HCT116 (cell line): ENCODE results near the gene IL17RB. TPM values are rescaled to one million over a fixed set of nuclear protein-coding genes. Genes with fewer than 3 reads are reported as not detected.

Source experiments
- ATAC-seq: fragments of 200-7000 bp; cut with Tn5 transposase; 2 replicates; pipeline ENCODE4 v1.9.1; 2020; ENCODE audit warnings: mild to moderate bottlenecking, moderate library complexity
- BruUV-seq: library from RNA; stranded (reverse); fragments of 400-500 nt; replicated peaks from 2 replicates; lab custom pipeline; 2021; lab: Mats Ljungman, UMichigan
- CTCF ChIA-PET: fragments of 300-600 bp; sonication (Branson Sonifier 250); formaldehyde crosslinking; loops from one replicate; lab custom pipeline; 2021; ENCODE audit warnings: antibody characterized with exemption; lab: Charles Lee
- POLR2A ChIA-PET: fragments of 300-600, 350-600 bp; sonication (Branson Sonifier 250); formaldehyde crosslinking; loops from one replicate; lab custom pipeline; 2021; ENCODE audit warnings: antibody characterized with exemption; lab: Charles Lee
- RAD21 ChIA-PET, 2 experiments: fragments of 300-600 bp; sonication (Branson Sonifier 250); formaldehyde crosslinking; loops; one replicate each; lab custom pipeline; 2023; ENCODE audit warnings: low total read pairs in 2 of 2; ENCODE audit not compliant: uncharacterized antibody in 2 of 2, unreplicated experiment in 2 of 2, low non-redundant PET in 1 of 2; lab: Charles Lee
- DNase-seq: peaks from one replicate; pipeline ENCODE4 v3.0.0-alpha.2; 2010; ENCODE audit warnings: low read depth, low spot score
- H2AFZ ChIP-seq: fragments of 200-600 bp; shearing (Covaris generic), sonication (generic); 2 replicates; pipeline ENCODE4 v1.6.1; 2017; ENCODE audit warnings: low read depth, mixed run types, mixed read lengths, antibody characterized with exemption, low read length; ENCODE audit not compliant: poor library complexity, severe bottlenecking
- H3K27ac ChIP-seq: 2 replicates; pipeline ENCODE4 v1.5.1; 2012; ENCODE audit warnings: low read depth, low read length
- H3K27me3 ChIP-seq: fragments of 200-600 bp; sonication (generic); 2 replicates; pipeline ENCODE4 v1.6.1; 2016; ENCODE audit warnings: mixed run types, low read length, mixed read lengths; ENCODE audit not compliant: insufficient read depth
- H3K36me3 ChIP-seq, 2 experiments: fragments of 200-500 bp in 1 of 2; fragments of 200-600 bp in 1 of 2; sonication (Bioruptor generic) in 1 of 2; sonication (generic) in 1 of 2; 2 replicates each; pipeline versions ENCODE4 v1.5.1 to v1.6.1; 2014 to 2016; ENCODE audit warnings: low read length in 2 of 2, inconsistent platforms in 1 of 2, mixed read lengths in 1 of 2, mixed run types in 1 of 2; ENCODE audit not compliant: insufficient read depth in 2 of 2, control insufficient read depth in 1 of 2
- H3K4me1 ChIP-seq, 2 experiments: fragments of 200-600 bp in 1 of 2; sonication (generic) in 1 of 2; 2 replicates each; pipeline versions ENCODE4 v1.5.1 to v1.6.1; 2012 to 2017; ENCODE audit warnings: low read length in 2 of 2, inconsistent platforms in 1 of 2, mild to moderate bottlenecking in 1 of 2, mixed read lengths in 1 of 2, mixed run types in 1 of 2, moderate library complexity in 1 of 2; ENCODE audit not compliant: insufficient read depth in 2 of 2, control insufficient read depth in 1 of 2
- H3K4me2 ChIP-seq: fragments of 200-600 bp; sonication (generic); 2 replicates; pipeline ENCODE4 v1.6.1; 2017; ENCODE audit warnings: mixed run types, low read length, mixed read lengths
- H3K4me3 ChIP-seq, 2 experiments: fragments of 200-600 bp in 1 of 2; sonication (generic) in 1 of 2; replicated peaks in 1 of 2; 2 replicates each; pipeline ENCODE4 v1.5.1; 2011 to 2016; ENCODE audit warnings: low read length in 2 of 2, control low read depth in 1 of 2, low read depth in 1 of 2, mild to moderate bottlenecking in 1 of 2, mixed read lengths in 1 of 2, mixed run types in 1 of 2
- H3K79me2 ChIP-seq: fragments of 200-600 bp; sonication (generic); 2 replicates; pipeline ENCODE4 v1.6.1; 2017; ENCODE audit warnings: mild to moderate bottlenecking, mixed run types, low read length, moderate library complexity, mixed read lengths; ENCODE audit not compliant: insufficient read depth
- H3K9ac ChIP-seq: fragments of 200-600 bp; sonication (generic); 2 replicates; pipeline ENCODE4 v1.6.1; 2016; ENCODE audit warnings: low read length, mixed read lengths
- H3K9me2 ChIP-seq: fragments of 200-600 bp; sonication (generic), shearing (Covaris generic); 2 replicates; pipeline ENCODE4 v1.6.1; 2017; ENCODE audit warnings: mixed run types, mild to moderate bottlenecking, moderate library complexity; ENCODE audit not compliant: insufficient read depth
- H3K9me3 ChIP-seq, 2 experiments: fragments of 200-500 bp in 1 of 2; fragments of 200-600 bp in 1 of 2; sonication (Bioruptor generic) in 1 of 2; sonication (generic) in 1 of 2; 2 replicates each; pipeline ENCODE4 v1.6.1; 2014 to 2017; ENCODE audit warnings: low read length in 2 of 2, mixed read lengths in 2 of 2, inconsistent platforms in 1 of 2, low read depth in 1 of 2, mild to moderate bottlenecking in 1 of 2, mixed run types in 1 of 2, moderate library complexity in 1 of 2; ENCODE audit not compliant: control insufficient read depth in 1 of 2, insufficient read depth in 1 of 2
- H4K20me1 ChIP-seq: fragments of 200-600 bp; sonication (generic), shearing (Covaris generic); 2 replicates; pipeline ENCODE4 v1.6.1; 2017; ENCODE audit warnings: mixed run types, mild to moderate bottlenecking, moderate library complexity; ENCODE audit not compliant: insufficient read depth
- CEBPB ChIP-seq: IDR thresholded peaks from 2 replicates; pipeline ENCODE4 v1.6.1; 2012; ENCODE audit warnings: low read depth
- EGR1 ChIP-seq: IDR thresholded peaks from 2 replicates; pipeline ENCODE4 v1.6.1; 2012; ENCODE audit warnings: low read depth
- FOSL1 ChIP-seq: IDR thresholded peaks from 2 replicates; pipeline ENCODE4 v1.6.1; 2012; ENCODE audit warnings: low read depth
- JUND ChIP-seq: IDR thresholded peaks from 2 replicates; pipeline ENCODE4 v1.6.1; 2012
- POLR2A ChIP-seq: IDR thresholded peaks from 2 replicates; pipeline ENCODE4 v1.7.0; 2011; ENCODE audit warnings: borderline replicate concordance; ENCODE audit not compliant: insufficient read depth, insufficient read length; ENCODE audit errors: extremely low read depth
- POLR2AphosphoS5 ChIP-seq: IDR thresholded peaks from 2 replicates; pipeline ENCODE4 v1.6.1; 2011; ENCODE audit warnings: mild to moderate bottlenecking, low read depth, low read length, moderate library complexity
- RAD21 ChIP-seq: IDR thresholded peaks from 2 replicates; pipeline ENCODE4 v1.6.1; 2012; ENCODE audit warnings: low read depth, mild to moderate bottlenecking
- SP1 ChIP-seq: IDR thresholded peaks from 2 replicates; pipeline ENCODE4 v1.6.1; 2012; ENCODE audit warnings: low read depth
- TCF7L2 ChIP-seq: IDR thresholded peaks from 2 replicates; pipeline ENCODE4 v1.7.0; 2011; ENCODE audit warnings: borderline replicate concordance, inconsistent platforms; ENCODE audit not compliant: insufficient read depth, insufficient read length; ENCODE audit errors: extremely low read depth
- ZFX ChIP-seq: fragments of 450-650 bp; IDR thresholded peaks from 2 replicates; pipeline ENCODE4 v1.6.1; 2017
- intact Hi-C: fragments of 100-400 bp; cut with micrococcal nuclease; formaldehyde crosslinking; loops from 2 replicates; pipeline ENCODE4 v1.10.0; 2022
- total RNA-seq: library from RNA; stranded (reverse); gene quantifications from one replicate; pipeline ENCODE4 v1.2.1, GENCODE V29; 2021; ENCODE audit not compliant: unreplicated experiment
- TF ChIP-seq, protein P1 (sequence below): IDR thresholded peaks from 2 replicates; pipeline ENCODE4 v1.6.1; 2012
- TF ChIP-seq, protein P2 (sequence below): IDR thresholded peaks from 2 replicates; pipeline ENCODE4 v1.6.1; 2012; ENCODE audit warnings: low read depth
- TF ChIP-seq, protein P3 (sequence below): IDR thresholded peaks from 2 replicates; pipeline ENCODE4 v1.6.1; 2012

The IL17RB gene
- total RNA-seq, 1 experiment from 2014 or later, result 8.3 TPM

DNA sequence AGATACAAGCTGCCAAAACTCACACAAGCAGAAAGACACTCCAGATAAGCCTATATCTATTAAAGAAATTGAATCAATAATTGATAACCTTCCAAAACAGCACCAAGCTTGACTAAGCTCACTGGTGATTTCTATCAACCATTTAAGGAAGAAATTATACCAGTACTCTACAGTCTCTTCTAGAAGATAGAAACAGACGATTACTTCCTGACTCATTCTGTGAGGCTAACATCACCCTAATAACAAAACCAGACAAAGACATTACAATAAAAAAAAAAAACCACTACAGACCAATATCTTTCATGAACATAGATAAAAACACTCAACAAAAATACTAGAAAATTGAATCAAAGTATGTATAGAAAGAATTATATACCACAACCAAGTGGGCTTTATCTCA is 20.3 kb upstream of the IL17RB start:
- no peaks in the 10 kb centered on the region for H3K79me2 ChIP-seq
- no peak for ATAC-seq
- H3K9me3 ChIP-seq, result no peaks in the 10 kb centered on the region
- TF ChIP-seq, protein P1, sequence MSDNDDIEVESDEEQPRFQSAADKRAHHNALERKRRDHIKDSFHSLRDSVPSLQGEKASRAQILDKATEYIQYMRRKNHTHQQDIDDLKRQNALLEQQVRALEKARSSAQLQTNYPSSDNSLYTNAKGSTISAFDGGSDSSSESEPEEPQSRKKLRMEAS, result no peak
- TF ChIP-seq, all 23 proteins: peak for 0
- Histone ChIP-seq H2AFZ (no peak overlapping the region), H3K4me3 (no peak overlapping the region), H3K4me2 (no peak overlapping the region), H4K20me1 (no peaks in the 10 kb centered on the region), H3K36me3 (no peaks in the 10 kb centered on the region), H3K4me1 (no peaks in the 10 kb centered on the region), H3K9me2 (no peaks in the 10 kb centered on the region), H3K27me3 (no peaks in the 10 kb centered on the region), H3K9ac (no peak overlapping the region), H3K27ac (no peak overlapping the region)
- ChIA-PET POLR2A (no interaction called here), RAD21 (no interaction called here), CTCF (no interaction called here)
- DNase-seq, result no peak
- intact Hi-C loops, result no loop called here
- BruUV-seq, result no TSS peak

DNA sequence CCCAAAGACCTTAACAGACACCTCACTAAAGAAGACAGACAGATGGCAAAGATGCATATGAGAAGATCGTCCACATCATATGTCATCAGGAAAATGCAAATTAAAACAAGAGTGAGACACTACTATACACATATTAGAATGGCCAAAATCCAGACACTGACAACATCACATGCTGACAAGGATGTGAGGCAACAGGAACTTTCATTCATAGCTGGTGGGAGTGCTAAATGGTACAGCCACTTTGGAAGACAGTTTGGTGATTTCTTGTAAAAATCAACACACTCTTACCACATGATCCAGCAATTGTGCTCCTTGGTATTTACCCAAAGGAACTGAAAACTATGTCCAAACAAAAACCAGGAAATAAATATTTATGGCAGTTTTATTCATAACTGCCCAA is 17.8 kb upstream of the IL17RB start:
- intact Hi-C loops, result no loop called here

More for the DNA sequence above, 17.8 kb upstream of the IL17RB start:
- no peak overlapping the region for H3K4me3 ChIP-seq
- no peaks in the 10 kb centered on the region for H3K9me2 ChIP-seq
- H4K20me1 ChIP-seq, result no peaks in the 10 kb centered on the region
- RAD21 ChIA-PET, result no interaction called here
- no peak overlapping the region for H3K9ac ChIP-seq
- TF ChIP-seq CEBPB (no peak), JUND (no peak), POLR2AphosphoS5 (no peak), SP1 (no peak), ZFX (no peak), EGR1 (no peak), FOSL1 (no peak), TCF7L2 (no peak), RAD21 (no peak), POLR2A (no peak)
- TF ChIP-seq, protein P2, sequence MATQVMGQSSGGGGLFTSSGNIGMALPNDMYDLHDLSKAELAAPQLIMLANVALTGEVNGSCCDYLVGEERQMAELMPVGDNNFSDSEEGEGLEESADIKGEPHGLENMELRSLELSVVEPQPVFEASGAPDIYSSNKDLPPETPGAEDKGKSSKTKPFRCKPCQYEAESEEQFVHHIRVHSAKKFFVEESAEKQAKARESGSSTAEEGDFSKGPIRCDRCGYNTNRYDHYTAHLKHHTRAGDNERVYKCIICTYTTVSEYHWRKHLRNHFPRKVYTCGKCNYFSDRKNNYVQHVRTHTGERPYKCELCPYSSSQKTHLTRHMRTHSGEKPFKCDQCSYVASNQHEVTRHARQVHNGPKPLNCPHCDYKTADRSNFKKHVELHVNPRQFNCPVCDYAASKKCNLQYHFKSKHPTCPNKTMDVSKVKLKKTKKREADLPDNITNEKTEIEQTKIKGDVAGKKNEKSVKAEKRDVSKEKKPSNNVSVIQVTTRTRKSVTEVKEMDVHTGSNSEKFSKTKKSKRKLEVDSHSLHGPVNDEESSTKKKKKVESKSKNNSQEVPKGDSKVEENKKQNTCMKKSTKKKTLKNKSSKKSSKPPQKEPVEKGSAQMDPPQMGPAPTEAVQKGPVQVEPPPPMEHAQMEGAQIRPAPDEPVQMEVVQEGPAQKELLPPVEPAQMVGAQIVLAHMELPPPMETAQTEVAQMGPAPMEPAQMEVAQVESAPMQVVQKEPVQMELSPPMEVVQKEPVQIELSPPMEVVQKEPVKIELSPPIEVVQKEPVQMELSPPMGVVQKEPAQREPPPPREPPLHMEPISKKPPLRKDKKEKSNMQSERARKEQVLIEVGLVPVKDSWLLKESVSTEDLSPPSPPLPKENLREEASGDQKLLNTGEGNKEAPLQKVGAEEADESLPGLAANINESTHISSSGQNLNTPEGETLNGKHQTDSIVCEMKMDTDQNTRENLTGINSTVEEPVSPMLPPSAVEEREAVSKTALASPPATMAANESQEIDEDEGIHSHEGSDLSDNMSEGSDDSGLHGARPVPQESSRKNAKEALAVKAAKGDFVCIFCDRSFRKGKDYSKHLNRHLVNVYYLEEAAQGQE, result no peak
- TF ChIP-seq, protein P3, sequence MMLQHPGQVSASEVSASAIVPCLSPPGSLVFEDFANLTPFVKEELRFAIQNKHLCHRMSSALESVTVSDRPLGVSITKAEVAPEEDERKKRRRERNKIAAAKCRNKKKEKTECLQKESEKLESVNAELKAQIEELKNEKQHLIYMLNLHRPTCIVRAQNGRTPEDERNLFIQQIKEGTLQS, result no peak
- TF ChIP-seq, protein P1, result no peak
- no peaks in the 10 kb centered on the region for H3K9me3 ChIP-seq
- CTCF ChIA-PET, result no interaction called here
- no peaks in the 10 kb centered on the region for H3K27me3 ChIP-seq
- no peak overlapping the region for H3K27ac ChIP-seq
- H2AFZ ChIP-seq, result no peak overlapping the region
- BruUV-seq, result no TSS peak
- H3K4me1 ChIP-seq, result no peaks in the 10 kb centered on the region
- POLR2A ChIA-PET, result interaction anchor here (1.0 kb wide), 1 partner anchor 17 kb away, joined by 4 read pairs; no protein-coding TSS in a partner anchor
- H3K79me2 ChIP-seq, result no peaks in the 10 kb centered on the region
- peaks cover 0 to 2% of the 10 kb centered on the region in 2 experiments; a peak in 1 of 4 replicates for H3K36me3 ChIP-seq
- DNase-seq, result no peak
- no peak for ATAC-seq
- no peak overlapping the region for H3K4me2 ChIP-seq
